Activated CD4-positive, alpha-beta memory T cell treated with anti-CD3 and anti-CD28 coated beads for 36 hours (primary cell): ENCODE data around the gene UQCR11. TPM values are rescaled to one million over a fixed set of nuclear protein-coding genes. Genes with fewer than 3 reads are reported as not detected.

Experiments used
- CTCF ChIA-PET: fragments of 350-600 bp; sonication (Branson Sonifier 250); formaldehyde crosslinking; loops from one replicate; lab custom pipeline; 2021; ENCODE audit warnings: antibody characterized with exemption, inconsistent platforms; lab: Charles Lee
- POLR2A ChIA-PET: fragments of 350-600 bp; sonication (Branson Sonifier 250); formaldehyde crosslinking; loops from one replicate; lab custom pipeline; 2021; ENCODE audit warnings: antibody characterized with exemption; lab: Charles Lee
- DNase-seq: peaks from one replicate; pipeline ENCODE4 v3.0.0-alpha.2; 2020
- H3K27ac Mint-ChIP-seq: one replicate; pipeline ENCODE4 v1.8.0; 2021; ENCODE audit warnings: mixed read lengths
- H3K27me3 Mint-ChIP-seq: one replicate; pipeline ENCODE4 v1.8.0; 2021; ENCODE audit warnings: mixed read lengths
- H3K36me3 Mint-ChIP-seq: one replicate; pipeline ENCODE4 v1.8.0; 2021; ENCODE audit warnings: mixed read lengths
- H3K4me1 Mint-ChIP-seq: one replicate; pipeline ENCODE4 v1.8.0; 2021; ENCODE audit warnings: low read depth, mixed read lengths
- H3K4me3 Mint-ChIP-seq: one replicate; pipeline ENCODE4 v1.8.0; 2021; ENCODE audit warnings: mild to moderate bottlenecking, mixed read lengths
- H3K9me3 Mint-ChIP-seq: one replicate; pipeline ENCODE4 v1.8.0; 2021; ENCODE audit warnings: mixed read lengths
- intact Hi-C: fragments of 100-400 bp; cut with micrococcal nuclease; formaldehyde crosslinking; loops from one replicate; pipeline ENCODE4 v1.15.1; 2023
- total RNA-seq, 2 experiments: library from RNA; stranded (reverse); gene quantifications; one replicate each; pipeline ENCODE4 v1.2.3, GENCODE V29; 2021

UQCR11 gene
- total RNA-seq, 2 experiments from 2014 or later = 266 to 277 TPM

DNA sequence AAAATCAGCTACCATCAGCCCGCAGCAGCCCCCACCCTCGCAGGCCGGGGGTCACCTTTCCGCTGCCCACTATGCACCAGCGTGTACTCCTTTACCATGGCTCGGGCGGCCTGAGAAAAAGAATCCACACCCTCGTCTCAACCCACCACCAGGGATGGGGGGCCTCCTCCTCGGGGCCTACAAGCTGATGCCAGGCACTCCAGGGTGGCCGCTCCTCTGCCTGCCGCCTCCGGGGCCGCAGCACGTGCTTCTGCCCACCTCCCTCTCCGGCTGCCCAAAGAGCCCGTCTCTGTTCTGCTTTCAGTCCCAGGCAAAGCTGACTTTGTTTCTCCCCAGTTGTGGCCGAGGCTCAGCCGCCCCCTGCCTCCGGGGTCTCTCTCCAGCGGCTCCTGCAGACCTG, 26.0 kb downstream of the UQCR11 start:
- DNase-seq = no peak
- Mint-ChIP-seq H3K9me3 (no peaks in the 10 kb centered on the region), H3K4me1 (no peaks in the 10 kb centered on the region), H3K27me3 (no peaks in the 10 kb centered on the region), H3K36me3 (peaks cover 15% of the 10 kb centered on the region), H3K27ac (no peak overlapping the region), H3K4me3 (no peak overlapping the region)
- intact Hi-C loops = no loop called here
- ChIA-PET POLR2A (no interaction called here), CTCF (no interaction called here)

DNA sequence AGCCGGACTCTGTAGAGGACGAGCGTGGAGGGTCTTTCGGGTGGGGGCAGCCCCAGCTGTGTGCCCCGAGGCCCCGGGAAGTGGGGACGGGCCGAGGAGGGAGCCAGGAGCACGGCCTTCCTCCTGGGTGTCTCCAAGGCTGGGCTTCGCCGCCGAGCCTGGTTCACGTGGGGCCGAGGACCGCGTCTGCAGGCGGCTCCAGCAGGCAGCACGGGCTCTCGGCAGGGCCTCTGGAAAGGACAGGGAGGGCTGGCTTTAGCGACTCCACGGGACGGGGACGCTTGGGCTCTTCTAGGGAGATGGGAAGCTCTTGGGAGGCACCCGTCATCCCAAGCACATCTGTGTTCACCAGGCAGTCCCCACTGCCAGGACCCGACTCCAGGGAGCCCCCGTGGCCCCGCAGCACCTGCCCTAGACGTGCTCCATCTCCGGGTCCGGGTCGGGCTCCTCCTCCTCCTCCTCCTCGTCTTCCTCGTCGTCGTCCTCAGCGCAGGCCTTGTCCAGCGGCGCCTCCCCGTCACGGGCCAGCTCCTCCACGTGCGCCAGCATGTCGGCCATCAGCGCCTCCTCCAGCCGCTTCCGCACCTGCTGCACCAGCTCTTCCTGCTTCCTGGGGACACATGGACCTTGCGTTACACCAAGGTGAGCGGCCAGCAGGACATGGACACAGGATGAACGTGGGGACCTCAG, 27.2 kb downstream of the UQCR11 start:
- intact Hi-C loops = no loop called here
- Mint-ChIP-seq H3K27me3 (no peaks in the 10 kb centered on the region), H3K9me3 (no peaks in the 10 kb centered on the region), H3K36me3 (peaks cover 12% of the 10 kb centered on the region), H3K4me3 (no peak overlapping the region), H3K27ac (no peak overlapping the region), H3K4me1 (no peaks in the 10 kb centered on the region)
- DNase-seq = no peak
- CTCF ChIA-PET = no interaction called here
- POLR2A ChIA-PET = no interaction called here

DNA sequence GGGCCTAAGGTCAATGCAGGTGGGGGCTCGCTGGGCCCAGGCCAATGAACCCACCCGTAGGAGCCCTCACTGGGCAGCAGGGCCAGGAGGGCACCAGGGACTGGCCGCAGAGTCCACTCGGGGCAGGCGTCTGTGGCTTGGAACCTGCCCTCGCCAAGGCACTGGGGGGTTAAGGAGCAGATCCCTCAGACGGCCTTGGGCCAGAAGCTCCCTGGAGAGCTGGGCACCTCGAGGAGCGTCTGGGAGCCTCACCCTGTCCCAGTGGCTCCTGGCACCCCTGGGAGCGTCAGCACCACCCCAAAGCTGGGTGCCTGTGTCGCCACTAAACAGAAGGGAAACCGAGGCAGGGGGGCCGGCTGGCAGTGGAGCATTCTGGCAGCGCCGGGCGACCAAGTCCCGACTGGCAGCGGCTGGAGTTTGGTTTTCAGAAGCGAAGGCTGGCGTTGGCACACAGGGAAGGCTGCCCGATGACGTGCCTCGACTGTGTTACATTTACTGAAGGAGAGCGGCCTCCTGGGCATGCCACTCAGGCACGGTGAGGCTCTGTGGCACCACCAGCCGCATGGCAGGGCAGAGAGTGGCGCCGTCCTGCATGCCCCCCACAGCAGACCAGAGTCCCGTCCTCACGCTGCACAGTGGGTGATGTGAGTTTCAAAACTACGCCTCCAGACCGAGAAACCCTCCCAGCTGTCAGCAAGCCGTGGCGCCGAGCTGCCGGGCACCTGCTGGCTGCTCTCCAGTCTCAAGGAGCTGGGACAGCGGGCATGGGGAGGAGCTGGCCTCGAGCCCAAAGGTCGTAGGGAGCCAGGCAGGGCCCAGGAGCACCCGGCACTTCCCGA, 28.0 kb downstream of the UQCR11 start:
- Mint-ChIP-seq H3K27ac (no peak overlapping the region), H3K4me3 (no peak overlapping the region), H3K4me1 (no peaks in the 10 kb centered on the region), H3K36me3 (peaks cover 12% of the 10 kb centered on the region), H3K27me3 (no peaks in the 10 kb centered on the region), H3K9me3 (no peaks in the 10 kb centered on the region)
- POLR2A ChIA-PET = no interaction called here
- CTCF ChIA-PET = interaction anchor here (0.7 kb wide), 1 partner anchor 72 kb away, joined by 3 read pairs; no protein-coding TSS in a partner anchor
- no peak for DNase-seq
- intact Hi-C loops = no loop called here

DNA sequence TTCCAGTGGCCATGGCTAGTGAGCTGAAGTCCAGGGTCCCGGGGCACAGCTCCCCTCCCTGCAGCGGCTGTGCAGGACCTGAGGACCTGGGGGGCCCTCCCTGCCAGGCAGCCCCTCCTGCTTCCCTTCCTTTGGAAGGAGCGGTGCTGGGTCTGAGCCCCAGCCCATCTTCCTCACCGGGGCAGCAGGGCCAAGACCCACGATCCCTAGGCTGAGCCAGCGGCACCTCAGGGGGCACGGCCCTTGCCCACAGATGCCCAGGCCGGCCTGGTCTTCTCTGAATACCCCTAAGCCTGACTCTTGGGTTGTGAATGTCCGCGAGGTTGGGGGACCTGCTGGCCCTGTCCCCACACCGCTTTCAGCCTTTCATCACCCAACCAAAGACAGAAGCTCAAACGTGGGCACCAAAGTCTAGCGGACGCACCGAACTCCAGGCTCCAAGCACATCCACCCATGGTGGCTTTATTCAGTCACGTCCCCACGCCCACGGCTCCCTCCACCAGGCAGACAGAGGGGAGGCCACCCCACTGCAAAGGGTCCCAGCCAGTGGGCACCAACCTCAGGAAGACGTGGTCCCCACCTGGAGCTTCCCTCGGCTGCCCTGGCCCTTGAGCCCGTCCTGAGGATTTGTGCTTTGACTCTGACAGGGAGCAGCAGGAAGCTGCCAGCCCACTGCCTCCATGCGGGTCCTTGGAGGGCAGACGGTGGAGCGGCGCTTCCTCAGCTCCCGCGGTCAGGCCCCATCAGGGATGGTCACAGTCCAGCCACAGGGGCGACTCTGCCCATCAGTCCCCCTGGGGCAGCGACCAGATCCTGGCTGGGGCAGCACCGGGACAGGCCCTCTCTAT, 28.8 kb downstream of the UQCR11 start:
- CTCF ChIA-PET = interaction anchor here (0.7 kb wide), 1 partner anchor 72 kb away, joined by 3 read pairs; no protein-coding TSS in a partner anchor

DNA sequence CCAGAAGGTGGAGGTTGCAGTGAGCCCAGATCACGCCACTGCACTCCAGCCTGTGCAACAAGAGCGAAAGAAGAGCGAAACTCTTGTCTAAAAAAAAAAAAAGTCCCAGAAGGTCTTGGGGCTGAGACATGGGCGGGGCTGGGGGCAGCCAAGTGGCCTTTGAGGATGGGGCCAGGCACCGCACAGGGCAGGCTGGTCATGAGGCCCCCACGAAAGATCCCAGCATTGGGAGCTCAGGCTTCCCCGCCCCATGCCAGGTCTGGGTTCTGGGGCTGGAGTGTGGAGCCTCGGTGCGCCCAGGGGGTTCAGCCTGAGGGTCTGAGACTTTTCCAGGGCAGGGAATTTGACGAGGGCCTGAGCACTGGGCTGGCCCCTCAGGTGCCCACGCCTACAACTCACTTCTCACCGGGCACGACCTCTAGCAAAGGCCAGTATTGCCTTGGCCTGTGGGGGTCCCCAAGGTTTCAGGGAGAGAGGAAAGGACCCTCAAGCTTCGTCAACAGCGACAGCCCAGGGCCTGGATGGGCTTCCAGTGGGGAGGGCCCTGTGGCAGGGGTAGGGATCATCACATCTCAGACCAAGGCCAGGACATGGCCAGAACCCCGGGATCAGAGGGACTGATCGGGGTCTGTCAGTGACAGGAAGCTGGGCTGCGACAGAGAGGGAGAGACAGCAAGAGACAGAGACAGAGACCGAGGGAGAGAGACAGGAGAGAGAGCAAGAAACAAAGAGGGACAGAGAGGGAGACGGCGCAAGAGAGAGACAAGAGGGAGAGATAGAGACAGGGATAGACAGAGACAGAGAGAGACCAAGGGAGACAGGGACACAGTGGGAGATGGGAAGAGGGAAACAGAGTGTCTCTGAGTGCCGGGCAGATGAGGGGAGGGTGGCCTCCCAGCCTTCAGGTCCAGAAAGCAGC, 29.7 kb downstream of the UQCR11 start:
- H3K9me3 Mint-ChIP-seq = no peaks in the 10 kb centered on the region
- no peaks in the 10 kb centered on the region for H3K27me3 Mint-ChIP-seq
- intact Hi-C loops = no loop called here
- no peaks in the 10 kb centered on the region for H3K4me1 Mint-ChIP-seq
- no peak overlapping the region for H3K4me3 Mint-ChIP-seq
- POLR2A ChIA-PET = interaction anchor here (0.7 kb wide), 1 partner anchor 18 kb away, joined by 3 read pairs; no protein-coding TSS in a partner anchor
- no peak overlapping the region for H3K27ac Mint-ChIP-seq
- CTCF ChIA-PET = interaction anchor here (1.1 kb wide), 1 partner anchor 250 kb away, joined by 3 read pairs; no protein-coding TSS in a partner anchor
- DNase-seq = no peak
- peaks cover 5% of the 10 kb centered on the region for H3K36me3 Mint-ChIP-seq

More for the DNA sequence above, 28.8 kb downstream of the UQCR11 start:
- Mint-ChIP-seq H3K4me3 (no peak overlapping the region), H3K9me3 (no peaks in the 10 kb centered on the region), H3K27me3 (no peaks in the 10 kb centered on the region), H3K27ac (no peak overlapping the region), H3K4me1 (no peaks in the 10 kb centered on the region), H3K36me3 (peaks cover 11% of the 10 kb centered on the region)
- POLR2A ChIA-PET = interaction anchor here (0.7 kb wide), 1 partner anchor 17 kb away, joined by 3 read pairs; no protein-coding TSS in a partner anchor
- DNase-seq = no peak
- intact Hi-C loops = no loop called here

DNA sequence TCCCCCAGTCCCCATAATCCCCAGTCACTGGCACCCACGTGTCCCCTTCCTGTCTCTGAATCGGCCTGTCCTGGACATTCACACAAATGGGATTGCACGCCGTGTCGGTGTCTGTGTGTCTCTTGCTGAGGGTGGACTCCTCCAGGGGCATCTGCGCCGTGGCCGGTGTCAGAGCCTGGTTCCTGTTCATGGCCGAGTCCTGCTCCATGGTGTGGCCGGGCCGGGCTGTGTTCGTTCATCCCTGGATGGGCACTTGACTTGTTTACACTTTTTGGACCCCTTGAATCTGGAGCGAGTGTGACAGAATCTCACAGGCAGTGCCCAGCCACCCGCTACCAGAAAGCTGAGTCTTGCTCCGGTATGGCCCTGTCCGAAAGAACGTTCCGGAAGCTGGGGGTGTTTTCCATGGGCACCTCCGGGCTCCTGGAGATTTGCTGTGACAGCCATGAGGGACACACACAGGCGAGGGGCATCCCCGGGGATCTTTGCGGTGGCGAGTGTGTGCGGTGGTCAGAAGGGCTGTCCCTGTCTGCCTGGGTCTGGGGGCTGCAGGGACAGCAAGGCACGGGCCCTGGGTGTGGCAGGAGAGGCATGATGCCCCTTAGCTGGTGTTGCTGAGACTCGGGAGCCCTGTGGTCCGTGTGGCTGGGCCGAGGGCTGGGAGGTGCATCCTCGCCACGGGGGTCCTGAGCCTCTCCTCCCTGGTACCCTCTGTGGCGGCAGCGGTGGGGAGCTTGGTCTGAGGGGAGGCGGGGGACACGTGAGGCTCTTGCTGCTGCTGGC, 30.7 kb downstream of the UQCR11 start:
- H3K27me3 Mint-ChIP-seq = peaks cover 7% of the 10 kb centered on the region
- POLR2A ChIA-PET = no interaction called here
- intact Hi-C loops = no loop called here
- CTCF ChIA-PET = interaction anchor here (1.1 kb wide), 1 partner anchor 251 kb away, joined by 3 read pairs; no protein-coding TSS in a partner anchor
- no peak overlapping the region for H3K27ac Mint-ChIP-seq
- H3K9me3 Mint-ChIP-seq = no peaks in the 10 kb centered on the region
- peaks cover 2% of the 10 kb centered on the region for H3K36me3 Mint-ChIP-seq
- H3K4me1 Mint-ChIP-seq = no peaks in the 10 kb centered on the region
- DNase-seq = no peak
- no peak overlapping the region for H3K4me3 Mint-ChIP-seq

DNA sequence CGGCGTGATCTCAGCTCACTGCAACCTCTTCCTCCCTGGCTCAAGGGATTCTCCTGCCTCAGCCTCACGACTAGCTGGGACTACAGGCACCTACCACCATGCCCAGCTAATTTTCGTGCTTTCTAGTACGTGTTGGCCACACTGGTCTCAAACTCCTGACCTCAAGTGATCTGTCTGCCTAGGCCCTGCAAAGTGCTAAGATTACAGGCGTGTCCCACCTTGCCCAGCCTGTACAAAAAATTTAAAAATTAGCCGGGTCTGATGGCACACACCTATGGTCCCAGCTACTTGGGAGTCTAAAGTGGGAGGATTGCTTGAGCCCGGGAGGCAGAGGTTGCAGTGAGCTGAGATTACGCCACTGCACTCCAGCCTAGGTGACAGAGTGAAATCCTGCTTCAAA, 32.5 kb downstream of the UQCR11 start:
- Mint-ChIP-seq H3K27ac (no peak overlapping the region), H3K4me3 (no peak overlapping the region), H3K27me3 (peaks cover 7% of the 10 kb centered on the region), H3K36me3 (no peaks in the 10 kb centered on the region), H3K4me1 (no peaks in the 10 kb centered on the region), H3K9me3 (no peaks in the 10 kb centered on the region)
- ChIA-PET POLR2A (no interaction called here), CTCF (interaction anchor here (1.1 kb wide), 1 partner anchor 210 kb away, joined by 3 read pairs; no protein-coding TSS in a partner anchor)
- intact Hi-C loops = no loop called here
- no peak for DNase-seq

DNA sequence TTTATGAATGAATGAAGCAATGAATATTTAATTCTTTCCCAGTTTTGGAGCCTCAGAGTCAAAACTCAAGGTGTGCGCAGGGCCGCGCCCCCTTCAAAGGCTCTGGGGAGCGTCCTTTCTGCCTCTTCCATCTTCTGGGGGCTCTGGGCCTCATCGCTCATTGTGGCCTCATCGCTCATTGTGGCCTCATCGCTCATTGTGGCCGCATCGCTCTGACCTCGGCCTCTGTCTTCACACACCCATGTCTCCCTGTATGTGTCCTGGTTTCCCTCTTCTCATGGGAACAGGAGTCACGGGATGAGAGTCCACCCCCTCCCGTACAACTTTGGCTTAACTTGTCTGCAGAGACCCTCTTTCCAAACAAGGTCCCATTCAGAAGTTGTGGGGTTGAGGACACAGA, 33.9 kb downstream of the UQCR11 start:
- H3K4me1 Mint-ChIP-seq = no peaks in the 10 kb centered on the region
- intact Hi-C loops = no loop called here

DNA sequence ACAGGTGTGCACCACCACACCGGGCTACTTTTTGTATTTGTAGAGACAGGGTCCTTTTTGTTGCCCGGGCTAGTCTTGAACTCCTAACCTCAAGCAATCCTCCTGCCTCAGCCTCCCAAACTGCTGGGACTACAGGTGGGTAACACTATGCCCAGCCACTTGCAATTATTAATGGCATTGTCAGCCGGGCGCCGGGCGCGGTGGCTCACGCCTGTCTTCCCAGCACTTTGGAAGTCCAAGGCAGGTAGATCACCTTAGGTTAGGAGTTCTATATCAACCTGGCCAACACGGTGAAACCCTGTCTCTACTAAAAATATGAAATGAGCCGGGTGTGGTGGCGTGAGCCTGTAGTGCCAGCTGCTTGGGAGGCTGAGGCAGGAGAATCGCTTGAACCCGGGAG, 34.4 kb downstream of the UQCR11 start:
- Mint-ChIP-seq H3K4me1 (no peaks in the 10 kb centered on the region), H3K27ac (no peak overlapping the region), H3K27me3 (peaks cover 7% of the 10 kb centered on the region), H3K9me3 (no peaks in the 10 kb centered on the region), H3K4me3 (no peak overlapping the region), H3K36me3 (no peaks in the 10 kb centered on the region)
- intact Hi-C loops = no loop called here
- ChIA-PET CTCF (no interaction called here), POLR2A (interaction anchor here (1.0 kb wide), 1 partner anchor 22 kb away, joined by 4 read pairs; the partner anchor contains the start of gene MBD3)
- DNase-seq = no peak

More for the DNA sequence above, 33.9 kb downstream of the UQCR11 start:
- no peak overlapping the region for H3K4me3 Mint-ChIP-seq
- no peak for DNase-seq
- no peaks in the 10 kb centered on the region for H3K9me3 Mint-ChIP-seq
- H3K27ac Mint-ChIP-seq = no peak overlapping the region
- ChIA-PET CTCF (no interaction called here), POLR2A (no interaction called here)
- no peaks in the 10 kb centered on the region for H3K36me3 Mint-ChIP-seq
- H3K27me3 Mint-ChIP-seq = peaks cover 7% of the 10 kb centered on the region

DNA sequence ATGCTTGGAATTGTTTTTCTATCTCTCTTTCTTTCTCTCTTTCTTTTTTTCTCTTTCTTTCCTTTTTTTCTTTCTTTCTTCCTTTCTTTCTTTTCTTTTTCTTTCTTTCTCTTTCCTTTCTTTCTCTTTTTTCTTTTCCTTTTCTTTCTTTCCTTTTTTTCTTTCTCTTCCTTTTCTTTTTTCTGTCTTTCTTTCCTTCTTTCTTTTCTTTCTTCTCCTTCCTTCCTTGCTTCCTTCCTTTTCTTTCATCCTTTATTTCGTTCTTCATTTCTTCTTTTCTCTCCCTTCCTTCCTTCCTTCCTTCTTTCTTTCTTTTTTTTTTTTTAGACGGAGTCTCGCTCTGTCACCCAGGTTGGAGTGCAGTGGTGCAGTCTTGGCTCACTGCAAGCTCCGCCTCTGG, 35.3 kb downstream of the UQCR11 start:
- H3K4me3 Mint-ChIP-seq = no peak overlapping the region
- intact Hi-C loops = no loop called here
- no peaks in the 10 kb centered on the region for H3K9me3 Mint-ChIP-seq
- no peaks in the 10 kb centered on the region for H3K36me3 Mint-ChIP-seq
- no peak for DNase-seq
- POLR2A ChIA-PET = interaction anchor here (1.0 kb wide), 1 partner anchor 23 kb away, joined by 4 read pairs; the partner anchor contains the start of gene MBD3
- CTCF ChIA-PET = no interaction called here
- H3K27ac Mint-ChIP-seq = no peak overlapping the region
- H3K4me1 Mint-ChIP-seq = no peaks in the 10 kb centered on the region
- peaks cover 7% of the 10 kb centered on the region for H3K27me3 Mint-ChIP-seq
